Left renal cortex interstitium (tissue), 4 donors: Measurements from ENCODE around the gene SNAP25. TPM values are rescaled to one million over a fixed set of nuclear protein-coding genes. Genes with fewer than 3 reads are reported as not detected.

Experiments
- polyA plus RNA-seq, 4 donors: library from polyadenylated mRNA; unstranded; fragments of 120-200 nt; gene quantifications; one replicate each; pipeline ENCODE4 v1.2.1, GENCODE V29; 2013; ENCODE audit not compliant: insufficient read length in 4 of 4

Gene SNAP25
- polyA plus RNA-seq, 4 donors, result 5.0 to 13.2 (median 6.5) TPM

Other genes starting within 250 kb of the SNAP25 start
- gene ANKEF1, start 183.8 kb upstream of the SNAP25 start, polyA plus RNA-seq, result 1 to 10 TPM; 8.0 to 9.2 (median 8.3) TPM
- 10 to 100 TPM; 29.8 to 39.0 (median 32.2) TPM for gene MKKS, start 215.4 kb downstream of the SNAP25 start, polyA plus RNA-seq
- gene SLX4IP, start 216.5 kb downstream of the SNAP25 start, polyA plus RNA-seq, result 10 to 100 TPM in 1 of 4 donors, 1 to 10 TPM in 3; 5.6 to 12.5 (median 8.2) TPM